NCI-H748 (cell line): Measurements from ENCODE around the gene GART.
"Not testable (repeated sequence)": the region's sequence is repeated elsewhere in the genome, so short reads cannot be mapped to it uniquely, and the experiment has no call there.

Experiments used
- DNase-seq: peaks from one replicate; lab custom pipeline; 2025; ENCODE audit not compliant: unreplicated experiment; lab: John Stamatoyannopoulos, UW

GART gene

GRCh38 chr21:33541756-33542639 is at the start of gene GART:
Gene GART (minus strand): TSS chr21:33542117. CDS start chr21:33539315, 2,802 bp downstream.
- DNase-seq, result peak; percentile 81

GRCh38 chr21:33588485-33589335 is 46.8 kb upstream of the GART start, which contains the start of gene DONSON:
Gene DONSON (minus strand): TSS chr21:33588684. CDS start chr21:33588641, 43 bp downstream.
- peak; percentile 84 for DNase-seq

GRCh38 chr21:33587792-33588484 is 46.0 kb upstream of the GART start:
- peak; percentile 58 for DNase-seq

- no peak for DNase-seq
Observed at GRCh38 chr21:33586927-33587326, 45.0 kb upstream of the GART start.

GRCh38 chr21:33584455-33584854 is 42.5 kb upstream of the GART start:
- DNase-seq, result no peak

GRCh38 chr21:33578959-33579542 is 37.1 kb upstream of the GART start:
- DNase-seq, result no peak

- no peak for DNase-seq
Observed at GRCh38 chr21:33578214-33578613, 36.3 kb upstream of the GART start.

- DNase-seq, result not testable (repeated sequence)
Observed at GRCh38 chr21:33576741-33577141, 34.8 kb upstream of the GART start.

GRCh38 chr21:33572350-33572749 is 30.4 kb upstream of the GART start:
- DNase-seq, result no peak

GRCh38 chr21:33569991-33570390 is 28.1 kb upstream of the GART start:
- no peak for DNase-seq

GRCh38 chr21:33568448-33568847 is 26.5 kb upstream of the GART start:
- no peak for DNase-seq

GRCh38 chr21:33567914-33568313 is 26.0 kb upstream of the GART start:
- DNase-seq, result no peak

GRCh38 chr21:33566514-33566913 is 24.6 kb upstream of the GART start:
- DNase-seq, result no peak

GRCh38 chr21:33562389-33562788 is 20.5 kb upstream of the GART start:
- no peak for DNase-seq

GRCh38 chr21:33561373-33561772 is 19.5 kb upstream of the GART start:
- no peak for DNase-seq

GRCh38 chr21:33560965-33561364 is 19.0 kb upstream of the GART start:
- no peak for DNase-seq

- no peak for DNase-seq
Observed at GRCh38 chr21:33559813-33560212, 17.9 kb upstream of the GART start.

- no peak for DNase-seq
Observed at GRCh38 chr21:33558777-33559421, 17.0 kb upstream of the GART start.

GRCh38 chr21:33557447-33557846 is 15.5 kb upstream of the GART start:
- DNase-seq, result no peak

- no peak for DNase-seq
Observed at GRCh38 chr21:33554982-33555344, 13.0 kb upstream of the GART start.
